Activated CD8-positive, alpha-beta T cell treated with anti-CD3 and anti-CD28 coated beads for 36 hours (primary cell): ENCODE measurements around the gene AP1S3. TPM values are rescaled to one million over a fixed set of nuclear protein-coding genes. Genes with fewer than 3 reads are reported as not detected.

ENCODE experiments used
- ATAC-seq: fragments of 200-7000 bp; cut with Tn5 transposase; one replicate; pipeline ENCODE4 v1.10.0; 2021; ENCODE audit warnings: mild to moderate bottlenecking, moderate library complexity
- CTCF ChIA-PET: fragments of 350-600 bp; sonication (Branson Sonifier 250); formaldehyde crosslinking; loops from one replicate; lab custom pipeline; 2021; ENCODE audit warnings: antibody characterized with exemption; lab: Charles Lee
- POLR2A ChIA-PET: fragments of 350-600 bp; sonication (Branson Sonifier 250); formaldehyde crosslinking; loops from one replicate; lab custom pipeline; 2021; ENCODE audit warnings: antibody characterized with exemption; lab: Charles Lee
- DNase-seq: peaks from one replicate; pipeline ENCODE4 v3.0.0-alpha.2; 2020
- H3K27ac Mint-ChIP-seq: one replicate; pipeline ENCODE4 v1.8.0; 2021; ENCODE audit warnings: mild to moderate bottlenecking, mixed read lengths
- H3K27me3 Mint-ChIP-seq: one replicate; pipeline ENCODE4 v1.8.0; 2021; ENCODE audit warnings: mixed read lengths
- H3K36me3 Mint-ChIP-seq: one replicate; pipeline ENCODE4 v1.8.0; 2021; ENCODE audit warnings: low read depth, mixed read lengths
- H3K4me1 Mint-ChIP-seq: one replicate; pipeline ENCODE4 v1.8.0; 2021; ENCODE audit warnings: low read depth, mixed read lengths
- H3K4me3 Mint-ChIP-seq: one replicate; pipeline ENCODE4 v1.8.0; 2021; ENCODE audit warnings: mild to moderate bottlenecking, moderate library complexity, mixed read lengths
- H3K9me3 Mint-ChIP-seq: one replicate; pipeline ENCODE4 v1.8.0; 2021; ENCODE audit warnings: mixed read lengths
- CTCF ChIP-seq: fragments of 200-600 bp; IDR thresholded peaks from one replicate; pipeline ENCODE4 v1.8.0; 2022; ENCODE audit warnings: antibody characterized with exemption, mild to moderate bottlenecking
- intact Hi-C: fragments of 100-400 bp; cut with micrococcal nuclease; formaldehyde crosslinking; loops from one replicate; pipeline ENCODE4 v1.10.0; 2022
- total RNA-seq, 2 experiments: library from RNA; stranded (reverse); gene quantifications; one replicate each; pipeline ENCODE4 v1.2.3, GENCODE V29; 2021

AP1S3 gene
- total RNA-seq, 2 experiments from 2014 or later, result 5.7 to 6.6 TPM

DNA sequence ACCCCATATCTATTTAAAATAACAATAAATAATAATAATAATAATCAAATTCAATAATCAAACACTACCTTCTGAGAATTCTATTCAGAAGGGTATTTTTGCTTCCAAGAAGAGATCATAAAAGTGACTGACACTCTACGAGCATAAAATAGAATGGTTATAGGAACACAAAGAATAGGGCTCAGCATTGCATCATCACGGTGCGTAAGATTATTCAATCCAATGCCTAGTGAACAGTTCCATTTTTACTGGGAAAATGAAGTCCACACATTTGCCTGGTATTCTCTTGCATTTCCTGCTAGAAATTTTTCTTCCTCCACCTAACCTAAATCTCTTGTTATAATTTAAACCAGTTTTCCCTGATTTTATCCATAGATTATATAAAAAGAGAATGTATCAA is 55.8 kb downstream of the AP1S3 start:
- DNase-seq (no peak), ATAC-seq (no peak)
- no peaks in the 10 kb centered on the region for H3K9me3 Mint-ChIP-seq
- intact Hi-C loops, result no loop called here
- no peaks in the 10 kb centered on the region for H3K27me3 Mint-ChIP-seq
- no peak for TF ChIP-seq CTCF
- H3K4me1 Mint-ChIP-seq, result no peaks in the 10 kb centered on the region
- H3K4me3 Mint-ChIP-seq, result no peak overlapping the region
- H3K36me3 Mint-ChIP-seq, result no peaks in the 10 kb centered on the region
- POLR2A ChIA-PET, result no interaction called here
- CTCF ChIA-PET, result interaction anchor here (0.6 kb wide), 1 partner anchor 180 kb away, joined by 3 read pairs; the partner anchor contains the start of gene SCG2
- no peak overlapping the region for H3K27ac Mint-ChIP-seq

- no peaks in the 10 kb centered on the region for H3K9me3 Mint-ChIP-seq
- no peak overlapping the region for H3K4me3 Mint-ChIP-seq
- DNase-seq (peak; percentile 68), ATAC-seq (peak; percentile 66)
- H3K4me1 Mint-ChIP-seq, result no peaks in the 10 kb centered on the region
- no peak for TF ChIP-seq CTCF
- ChIA-PET CTCF (interaction anchor here (0.7 to 1.8 kb wide), 5 partner anchors 21 to 1015 kb away, joined by 3 to 5 read pairs (median 3); no protein-coding TSS in a partner anchor), POLR2A (no interaction called here)
- H3K36me3 Mint-ChIP-seq, result no peaks in the 10 kb centered on the region
- no peaks in the 10 kb centered on the region for H3K27me3 Mint-ChIP-seq
- no peak overlapping the region for H3K27ac Mint-ChIP-seq
- intact Hi-C loops, result no loop called here
These were observed 57.5 kb downstream of the AP1S3 start for GRCh38 chr2:223779877-223780276.

GRCh38 chr2:223774193-223774592 is 63.2 kb downstream of the AP1S3 start:
- CTCF ChIA-PET, result no interaction called here
- Mint-ChIP-seq H3K4me1 (no peaks in the 10 kb centered on the region), H3K27me3 (no peaks in the 10 kb centered on the region), H3K4me3 (no peak overlapping the region), H3K9me3 (no peaks in the 10 kb centered on the region), H3K27ac (no peak overlapping the region), H3K36me3 (no peaks in the 10 kb centered on the region)
- TF ChIP-seq CTCF, result no peak
- ATAC-seq (no peak), DNase-seq (no peak)
- POLR2A ChIA-PET, result no interaction called here
- intact Hi-C loops, result no loop called here

DNA sequence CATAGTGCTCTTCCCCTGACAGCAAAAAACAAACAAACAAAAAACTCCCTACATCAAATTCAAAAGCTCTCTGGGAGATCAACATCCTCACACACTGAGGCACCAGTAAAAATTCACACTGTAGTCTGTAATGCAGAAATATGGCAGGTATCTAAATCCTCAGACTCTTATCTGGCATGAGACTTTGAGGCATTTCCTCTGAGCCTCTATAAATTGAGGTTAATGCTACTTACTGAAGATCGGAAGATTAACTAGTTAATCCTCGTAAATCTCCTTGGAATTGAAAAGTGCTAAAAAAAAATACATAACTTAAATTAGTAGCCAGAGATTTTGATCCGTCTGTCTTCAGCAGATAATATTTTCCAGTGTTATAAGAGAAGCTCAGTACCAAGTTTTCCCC is 65.0 kb downstream of the AP1S3 start:
- intact Hi-C loops, result no loop called here
- Mint-ChIP-seq H3K4me3 (no peak overlapping the region), H3K27ac (no peak overlapping the region), H3K27me3 (no peaks in the 10 kb centered on the region), H3K4me1 (peaks cover 5% of the 10 kb centered on the region), H3K36me3 (peaks cover 2% of the 10 kb centered on the region), H3K9me3 (no peaks in the 10 kb centered on the region)
- no peak for DNase-seq
- no peak for ATAC-seq
- ChIA-PET CTCF (no interaction called here), POLR2A (no interaction called here)
- TF ChIP-seq CTCF, result no peak

GRCh38 chr2:223771475-223771874 is 65.9 kb downstream of the AP1S3 start:
- no peaks in the 10 kb centered on the region for H3K27me3 Mint-ChIP-seq
- intact Hi-C loops, result no loop called here
- H3K36me3 Mint-ChIP-seq, result peaks cover 2% of the 10 kb centered on the region
- CTCF ChIA-PET, result no interaction called here
- ATAC-seq (no peak), DNase-seq (no peak)
- TF ChIP-seq CTCF, result no peak
- H3K27ac Mint-ChIP-seq, result no peak overlapping the region
- no peaks in the 10 kb centered on the region for H3K9me3 Mint-ChIP-seq
- POLR2A ChIA-PET, result no interaction called here
- peaks cover 5% of the 10 kb centered on the region for H3K4me1 Mint-ChIP-seq
- H3K4me3 Mint-ChIP-seq, result no peak overlapping the region
